ENCODE data around the gene GAS1. TPM values are rescaled to one million over a fixed set of nuclear protein-coding genes. Genes with fewer than 3 reads are reported as not detected.

GAS1 gene
- total and polyA plus RNA-seq, 2 experiments from 2014 or later, result 12.9 to 22.6 TPM

GRCh38 chr9:86987900-86988299 lies 40.6 kb upstream of the GAS1 start:
- H3K9me3 ChIP-seq (ENCODE audit: low read depth), result no peaks in the 10 kb centered on the region
- no peak overlapping the region for H3K27ac ChIP-seq
- DNase-seq (ENCODE audit: low read depth in 1 of 2, low spot score in 1 of 2), result no peak
- no peaks in the 10 kb centered on the region for H3K27me3 ChIP-seq
- H3K4me3 ChIP-seq, result no peak overlapping the region
- no peak for TF ChIP-seq CTCF (IDR thresholded peaks at IDR 0.05; ENCODE audit: low read depth, low read length)
- no peaks in the 10 kb centered on the region for H3K4me1 ChIP-seq (ENCODE audit: low read depth)
- no peaks in the 10 kb centered on the region for H3K36me3 ChIP-seq

GRCh38 chr9:86985132-86985647 lies 37.9 kb upstream of the GAS1 start:
- no peaks in the 10 kb centered on the region for H3K4me1 ChIP-seq (ENCODE audit: low read depth)
- H3K27ac ChIP-seq, result no peak overlapping the region
- H3K9me3 ChIP-seq (ENCODE audit: low read depth), result no peaks in the 10 kb centered on the region
- TF ChIP-seq CTCF (IDR thresholded peaks at IDR 0.05; ENCODE audit: low read depth, low read length), result no peak
- DNase-seq (ENCODE audit: low read depth in 1 of 2, low spot score in 1 of 2), result no peak
- no peak overlapping the region for H3K4me3 ChIP-seq
- no peaks in the 10 kb centered on the region for H3K36me3 ChIP-seq
- H3K27me3 ChIP-seq, result no peaks in the 10 kb centered on the region

- Histone ChIP-seq H3K9me3 (ENCODE audit: low read depth) (no peaks in the 10 kb centered on the region), H3K4me3 (no peak overlapping the region), H3K27me3 (no peaks in the 10 kb centered on the region), H3K4me1 (ENCODE audit: low read depth) (no peaks in the 10 kb centered on the region), H3K36me3 (no peaks in the 10 kb centered on the region), H3K27ac (no peak overlapping the region)
- TF ChIP-seq CTCF (IDR thresholded peaks at IDR 0.05; ENCODE audit: low read depth, low read length), result no peak
- peak in 1 of 2 donors; percentile 99 for DNase-seq (ENCODE audit: low read depth in 1 of 2, low spot score in 1 of 2)
These were observed 36.4 kb upstream of the GAS1 start for GRCh38 chr9:86983620-86984259.

GRCh38 chr9:86983249-86983619 lies 35.9 kb upstream of the GAS1 start:
- Histone ChIP-seq H3K27ac (no peak overlapping the region), H3K4me1 (ENCODE audit: low read depth) (no peaks in the 10 kb centered on the region), H3K27me3 (no peaks in the 10 kb centered on the region), H3K4me3 (no peak overlapping the region), H3K9me3 (ENCODE audit: low read depth) (no peaks in the 10 kb centered on the region), H3K36me3 (no peaks in the 10 kb centered on the region)
- DNase-seq (ENCODE audit: low read depth in 1 of 2, low spot score in 1 of 2), result peak in 1 of 2 donors; percentile 97
- TF ChIP-seq CTCF (IDR thresholded peaks at IDR 0.05; ENCODE audit: low read depth, low read length), result no peak

- no peak overlapping the region for H3K27ac ChIP-seq
- no peaks in the 10 kb centered on the region for H3K27me3 ChIP-seq
- H3K4me1 ChIP-seq (ENCODE audit: low read depth), result no peaks in the 10 kb centered on the region
- no peak for TF ChIP-seq CTCF (IDR thresholded peaks at IDR 0.05; ENCODE audit: low read depth, low read length)
- no peak overlapping the region for H3K4me3 ChIP-seq
- DNase-seq (ENCODE audit: low read depth in 1 of 2, low spot score in 1 of 2), result no peak
- H3K9me3 ChIP-seq (ENCODE audit: low read depth), result no peaks in the 10 kb centered on the region
- H3K36me3 ChIP-seq, result no peaks in the 10 kb centered on the region
These were observed 33.5 kb upstream of the GAS1 start for GRCh38 chr9:86980802-86981201.
